Superior temporal gyrus (tissue), 1 donor: Measurements from ENCODE around the gene DNAJB14.
A peak's percentile ranks its signal among the peaks of the same experiment; 100 is the strongest.
"Not testable (repeated sequence)": the region's sequence is repeated elsewhere in the genome, so short reads cannot be mapped to it uniquely, and the experiment has no call there.

Experiments
- DNase-seq: peaks from one replicate; pipeline ENCODE4 v3.0.0-alpha.2; 2016; ENCODE audit errors: extremely low spot score

DNAJB14 gene

DNA sequence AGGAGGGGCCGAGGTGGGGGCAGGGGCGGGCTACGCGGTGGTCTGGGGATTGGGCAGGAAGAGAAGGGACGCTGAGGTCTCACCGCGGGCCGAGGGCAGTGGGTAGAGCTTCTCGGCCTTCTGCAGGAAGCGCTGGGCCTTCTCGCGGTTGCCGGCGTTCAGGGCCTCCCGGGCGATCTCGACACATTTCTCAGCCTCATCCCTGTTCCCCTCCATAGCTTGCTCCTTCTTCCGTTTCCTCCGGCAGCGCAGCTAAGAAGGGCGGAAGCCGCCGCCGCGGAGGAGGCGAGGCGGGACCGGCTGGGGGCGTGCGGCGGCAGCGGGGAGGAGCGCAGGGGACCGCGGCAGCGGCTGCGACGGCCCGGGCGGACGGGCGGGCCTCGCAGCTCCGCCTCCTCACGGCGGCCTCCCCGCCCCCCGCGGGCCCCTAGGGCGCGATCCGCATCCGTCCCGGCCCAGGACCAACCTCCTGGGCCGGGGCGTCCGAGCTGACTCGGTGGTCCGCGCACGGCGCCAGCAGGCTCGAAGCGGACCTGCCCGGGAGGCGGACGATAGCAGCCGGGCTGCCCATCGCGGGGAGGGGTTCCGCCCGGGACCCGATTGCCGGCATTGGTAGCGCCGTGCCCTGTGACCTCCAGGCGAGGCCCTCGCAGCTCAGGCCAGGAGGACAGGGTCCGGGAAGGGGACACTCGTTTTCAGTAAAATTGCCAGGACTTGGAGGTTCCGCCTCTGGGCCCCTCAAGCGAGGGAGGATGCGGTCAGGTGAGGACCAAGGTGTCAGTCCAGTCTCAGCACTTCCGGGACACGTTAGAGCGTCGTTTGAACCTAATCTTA, at the start of gene DNAJB14:
DNAJB14 (minus strand) TSS at position 263 of the 834 bp plus-strand sequence; CDS start at position 216, 47 bp downstream.
- DNase-seq, result peak; percentile 67

- DNase-seq, result no peak
These were observed 45.3 kb upstream of the DNAJB14 start for GRCh38 chr4:99991741-99992140.

DNA sequence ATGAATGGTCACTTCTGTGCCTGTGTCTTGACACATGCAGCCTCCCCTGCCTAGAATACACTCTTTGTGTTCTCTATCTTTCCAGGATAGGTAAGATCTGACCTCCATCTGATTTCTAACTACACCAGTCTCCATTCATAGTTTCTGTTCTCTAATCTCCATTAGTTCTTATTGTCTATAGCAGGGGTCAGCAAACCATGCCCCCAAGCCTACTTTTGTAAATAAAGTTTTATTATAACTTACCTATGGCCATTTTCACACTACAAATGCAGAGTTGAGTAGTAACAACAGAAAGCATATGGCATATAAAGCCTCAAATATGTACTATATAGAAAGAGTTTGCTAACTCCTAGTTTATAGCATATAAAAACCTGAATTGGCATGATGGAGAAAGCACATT, 41.3 kb upstream of the DNAJB14 start:
- no peak for DNase-seq

- DNase-seq, result no peak
These were observed 40.4 kb upstream of the DNAJB14 start for GRCh38 chr4:99986792-99987191.

- no peak for DNase-seq
These were observed 37.0 kb upstream of the DNAJB14 start for GRCh38 chr4:99983289-99983943.

GRCh38 chr4:99979872-99980271, 33.5 kb upstream of the DNAJB14 start:
- no peak for DNase-seq

- no peak for DNase-seq
These were observed 25.2 kb upstream of the DNAJB14 start for GRCh38 chr4:99971453-99972111.

GRCh38 chr4:99968330-99968729, 21.9 kb upstream of the DNAJB14 start:
- no peak for DNase-seq

GRCh38 chr4:99966692-99967091, 20.3 kb upstream of the DNAJB14 start:
- DNase-seq, result no peak

DNA sequence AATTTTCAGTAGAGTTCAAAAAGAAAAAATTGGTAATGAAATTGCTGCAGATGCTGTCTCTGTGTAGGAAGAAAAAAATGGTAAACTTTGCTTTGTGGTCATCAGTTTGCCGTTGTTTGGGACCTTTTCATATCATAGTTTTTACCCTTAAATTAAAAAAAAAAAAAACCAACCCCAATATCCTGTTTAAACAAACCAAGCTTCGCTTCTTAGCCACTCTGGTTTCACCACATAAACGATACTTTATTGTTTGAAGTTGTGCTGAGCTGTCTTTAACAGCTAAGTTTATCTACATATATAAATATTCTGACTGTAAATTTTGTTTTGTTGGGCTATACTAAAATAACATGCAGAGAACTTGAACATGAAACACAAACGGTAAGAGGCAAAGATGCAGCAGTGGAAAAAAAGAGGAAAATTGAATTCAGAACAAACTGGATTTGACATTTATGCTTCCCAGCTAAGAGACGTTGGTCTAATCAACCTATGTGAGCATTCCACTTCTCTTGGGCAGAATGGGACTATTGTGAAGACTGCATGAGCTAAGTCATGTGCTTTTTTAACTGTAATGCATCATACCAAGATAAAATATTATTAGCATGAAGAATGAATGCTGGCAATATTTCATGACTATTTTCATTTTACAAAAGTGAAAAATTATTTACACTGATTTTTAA, 19.4 kb upstream of the DNAJB14 start:
- no peak for DNase-seq

- DNase-seq, result no peak
These were observed 18.8 kb upstream of the DNAJB14 start for GRCh38 chr4:99965173-99965572.

GRCh38 chr4:99961711-99962110, 15.3 kb upstream of the DNAJB14 start:
- DNase-seq, result no peak

DNA sequence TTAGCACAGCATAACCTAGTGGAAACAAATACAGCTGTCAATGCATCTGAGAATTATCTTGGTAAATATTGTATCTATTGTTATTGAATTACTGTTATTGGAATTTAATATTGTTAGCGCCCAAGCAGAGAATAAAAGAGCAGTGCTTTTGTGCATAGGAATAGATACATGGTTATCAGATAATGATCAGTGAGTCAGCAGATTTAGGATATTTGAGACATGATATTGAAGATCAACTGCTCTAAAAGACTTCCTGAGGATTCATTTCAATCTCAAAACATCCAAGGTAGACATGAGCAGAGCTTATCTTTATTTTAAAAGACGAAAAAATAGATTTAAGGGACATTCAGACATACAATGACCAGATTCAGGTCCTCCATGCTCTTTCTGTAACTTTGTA, 14.2 kb upstream of the DNAJB14 start:
- no peak for DNase-seq

DNA sequence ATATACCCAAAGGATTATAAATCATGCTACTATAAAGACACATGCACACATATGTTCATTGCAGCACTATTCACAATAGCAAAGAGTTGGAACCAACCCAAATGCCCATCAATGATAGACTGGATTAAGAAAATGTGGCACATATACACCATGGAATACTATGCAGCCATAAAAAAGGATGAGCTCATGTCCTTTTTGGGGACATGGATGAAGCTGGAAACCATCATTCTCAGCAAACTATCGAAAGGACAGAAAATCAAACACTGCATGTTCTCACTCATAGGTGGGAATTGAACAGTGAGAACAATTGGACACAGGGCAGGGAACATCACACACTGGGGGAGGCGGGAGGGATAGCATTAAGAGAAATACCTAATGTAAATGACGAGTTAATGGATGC, 11.8 kb upstream of the DNAJB14 start:
- not testable (repeated sequence) for DNase-seq

DNA sequence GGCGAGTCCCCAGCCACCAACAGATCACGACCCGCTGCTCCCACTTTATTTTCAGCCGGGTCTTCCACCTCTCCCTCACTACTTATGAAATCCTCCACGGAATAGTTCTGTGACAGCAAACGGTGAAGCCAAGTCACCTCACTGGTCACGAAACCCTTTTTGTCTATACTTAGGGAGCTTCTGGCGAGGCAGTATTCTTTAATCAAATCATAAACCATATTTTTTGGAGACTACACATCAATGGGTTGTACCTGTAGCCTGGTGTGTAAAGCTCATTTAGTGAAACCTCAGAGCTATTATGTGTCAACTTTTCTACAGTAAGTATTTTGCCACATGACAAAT, 4.5 kb upstream of the DNAJB14 start:
- DNase-seq, result peak; percentile 32

DNA sequence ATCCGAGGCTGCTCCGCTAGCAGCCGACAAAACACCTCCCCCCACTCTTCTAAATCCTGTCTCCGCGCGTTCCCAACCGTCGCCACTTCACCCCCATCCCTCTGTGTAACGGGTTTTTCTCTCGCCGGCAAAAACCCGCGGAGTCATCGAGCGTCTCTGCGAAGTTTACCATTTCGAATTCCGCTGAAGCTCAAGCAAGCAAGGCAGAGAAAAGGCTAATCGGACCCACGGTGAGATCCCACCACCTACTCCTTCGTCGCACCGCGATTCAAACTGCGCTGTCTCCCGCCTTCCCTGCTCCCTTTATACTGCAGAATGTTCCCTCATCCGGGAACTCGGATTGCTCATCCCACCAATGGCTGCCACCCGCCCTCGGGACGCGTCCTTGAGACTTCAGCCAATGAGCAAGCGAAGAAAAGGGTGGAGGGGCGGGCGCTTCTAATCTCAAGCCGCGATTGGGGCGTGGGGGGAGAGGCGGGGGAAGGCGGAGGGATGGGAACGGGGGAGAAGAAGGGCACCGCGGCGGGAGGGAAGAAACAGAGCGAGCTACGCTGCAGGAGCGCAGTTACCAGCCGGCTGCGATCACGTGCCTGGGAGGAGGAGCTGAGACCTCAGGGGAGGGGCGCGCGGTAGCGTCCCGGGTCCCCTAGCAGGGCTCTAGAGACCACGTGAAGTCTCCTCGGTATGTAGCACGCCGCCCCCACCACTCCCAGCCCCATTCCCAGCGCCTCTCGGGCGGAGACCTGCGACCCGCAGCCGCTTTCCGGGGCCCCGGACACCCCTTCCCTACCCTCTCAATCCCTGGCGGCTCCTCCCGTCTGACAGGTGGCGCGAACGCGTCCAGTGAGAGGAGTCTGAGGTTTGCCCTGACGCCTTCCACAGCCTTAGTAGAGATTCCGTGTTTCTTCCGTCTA, 3.8 kb upstream of the DNAJB14 start, which contains the start of gene H2AZ1:
H2AZ1 (minus strand) TSS at position 277 of the 914 bp plus-strand sequence; CDS start at position 172, 105 bp downstream.
- peak; percentile 99 for DNase-seq

- DNase-seq, result peak; percentile 98
These were observed 2.9 kb upstream of the DNAJB14 start for GRCh38 chr4:99949034-99949998.

GRCh38 chr4:99947608-99948007, 1.2 kb upstream of the DNAJB14 start:
- peak; percentile 23 for DNase-seq

GRCh38 chr4:99947190-99947578, 766 bp upstream of the DNAJB14 start:
- no peak for DNase-seq
